DOHH2 (cell line): ENCODE results near the gene MTARC2.

ENCODE experiments used
- H3F3A ChIP-seq: fragments of 200-600 bp; sonication (generic), shearing (Covaris generic); 2 replicates; pipeline ENCODE4 v1.6.0; 2016; ENCODE audit warnings: antibody characterized with exemption, mild to moderate bottlenecking; ENCODE audit not compliant: control insufficient read depth, insufficient read depth
- H3K27ac ChIP-seq: fragments of 200-600 bp; sonication (generic); 2 replicates; pipeline ENCODE4 v1.5.1; 2014; ENCODE audit warnings: low read depth, mild to moderate bottlenecking, low read length, moderate library complexity
- H3K27me3 ChIP-seq: fragments of 200-600 bp; sonication (generic); 2 replicates; pipeline ENCODE4 v1.6.1; 2014; ENCODE audit warnings: mild to moderate bottlenecking, low read length, mixed read lengths; ENCODE audit not compliant: control insufficient read depth
- H3K36me3 ChIP-seq: fragments of 200-600 bp; sonication (generic); 2 replicates; pipeline ENCODE4 v1.6.1; 2014; ENCODE audit warnings: mild to moderate bottlenecking, low read length, moderate library complexity, mixed read lengths; ENCODE audit not compliant: control insufficient read depth
- H3K4me1 ChIP-seq: fragments of 200-600 bp; sonication (generic); 2 replicates; pipeline ENCODE4 v1.6.1; 2014; ENCODE audit warnings: mild to moderate bottlenecking, low read length, mixed read lengths; ENCODE audit not compliant: control insufficient read depth
- H3K4me2 ChIP-seq: fragments of 200-600 bp; sonication (generic); 2 replicates; pipeline ENCODE4 v1.6.0; 2014; ENCODE audit warnings: mild to moderate bottlenecking, low read length, moderate library complexity
- H3K4me3 ChIP-seq: fragments of 200-600 bp; sonication (generic); 2 replicates; pipeline ENCODE4 v1.5.1; 2014; ENCODE audit warnings: mild to moderate bottlenecking, low read length, mixed read lengths
- H3K79me2 ChIP-seq: fragments of 200-600 bp; sonication (generic); 2 replicates; pipeline ENCODE4 v1.6.1; 2014; ENCODE audit warnings: mild to moderate bottlenecking, low read length, mixed read lengths; ENCODE audit not compliant: control insufficient read depth
- H3K9me2 ChIP-seq: fragments of 200-600 bp; sonication (generic); replicated peaks from 2 replicates; pipeline ENCODE4 v1.6.1; 2014; ENCODE audit warnings: mild to moderate bottlenecking, low read length, mixed read lengths; ENCODE audit not compliant: control insufficient read depth
- H3K9me3 ChIP-seq: fragments of 200-600 bp; sonication (generic); 2 replicates; pipeline ENCODE4 v1.6.1; 2014; ENCODE audit warnings: antibody characterized with exemption, low read length, mixed read lengths; ENCODE audit not compliant: control insufficient read depth, insufficient read depth
- H4K20me1 ChIP-seq: fragments of 200-600 bp; sonication (generic); 2 replicates; pipeline ENCODE4 v1.6.0; 2014; ENCODE audit warnings: low read depth, mild to moderate bottlenecking, antibody characterized with exemption, low read length, moderate library complexity; ENCODE audit not compliant: control insufficient read depth, insufficient read depth
- CTCF ChIP-seq: fragments of 200-600 bp; sonication (generic); IDR thresholded peaks from one replicate; pipeline ENCODE4 v1.5.1; 2014; ENCODE audit warnings: antibody characterized with exemption, mild to moderate bottlenecking, low read depth, low read length; ENCODE audit not compliant: poor library complexity, severe bottlenecking
- EZH2phosphoT487 ChIP-seq: fragments of 200-600 bp; sonication (generic); IDR thresholded peaks from 2 replicates; pipeline ENCODE4 v1.6.1; 2017; ENCODE audit warnings: borderline replicate concordance, mild to moderate bottlenecking, antibody characterized with exemption, low read length, moderate library complexity, mixed read lengths

Gene MTARC2

GRCh38 chr1:220825819-220826551 lies 77.9 kb downstream of the MTARC2 start:
- H3K9me3 ChIP-seq, result no peaks in the 10 kb centered on the region
- H3K9me2 ChIP-seq, result no peaks in the 10 kb centered on the region
- no peak overlapping the region for H3K27ac ChIP-seq
- no peaks in the 10 kb centered on the region for H3K36me3 ChIP-seq
- no peaks in the 10 kb centered on the region for H3F3A ChIP-seq
- no peak overlapping the region for H3K4me3 ChIP-seq
- H4K20me1 ChIP-seq, result no peaks in the 10 kb centered on the region
- H3K4me2 ChIP-seq, result no peak overlapping the region
- TF ChIP-seq CTCF (no peak), EZH2phosphoT487 (no peak)
- no peaks in the 10 kb centered on the region for H3K79me2 ChIP-seq
- H3K27me3 ChIP-seq, result no peaks in the 10 kb centered on the region
- no peaks in the 10 kb centered on the region for H3K4me1 ChIP-seq

GRCh38 chr1:220826729-220827128 lies 78.6 kb downstream of the MTARC2 start:
- TF ChIP-seq CTCF (no peak), EZH2phosphoT487 (no peak)
- no peaks in the 10 kb centered on the region for H3K9me2 ChIP-seq

GRCh38 chr1:220827445-220828178 lies 79.5 kb downstream of the MTARC2 start:
- H3K4me1 ChIP-seq, result no peaks in the 10 kb centered on the region
- no peaks in the 10 kb centered on the region for H3K79me2 ChIP-seq
- no peaks in the 10 kb centered on the region for H3K36me3 ChIP-seq
- no peaks in the 10 kb centered on the region for H3K9me2 ChIP-seq
- H4K20me1 ChIP-seq, result no peaks in the 10 kb centered on the region
- H3K27ac ChIP-seq, result no peak overlapping the region
- H3K4me3 ChIP-seq, result no peak overlapping the region
- no peaks in the 10 kb centered on the region for H3K27me3 ChIP-seq
- H3F3A ChIP-seq, result no peaks in the 10 kb centered on the region
- no peak overlapping the region for H3K4me2 ChIP-seq
- no peaks in the 10 kb centered on the region for H3K9me3 ChIP-seq
- no peak for TF ChIP-seq CTCF
- no peak for TF ChIP-seq EZH2phosphoT487

More at GRCh38 chr1:220826729-220827128, 78.6 kb downstream of the MTARC2 start:
- Histone ChIP-seq H4K20me1 (no peaks in the 10 kb centered on the region), H3K4me3 (no peak overlapping the region), H3K4me2 (no peak overlapping the region), H3K27me3 (no peaks in the 10 kb centered on the region), H3K4me1 (no peaks in the 10 kb centered on the region), H3K36me3 (no peaks in the 10 kb centered on the region), H3K79me2 (no peaks in the 10 kb centered on the region), H3K9me3 (no peaks in the 10 kb centered on the region), H3K27ac (no peak overlapping the region), H3F3A (no peaks in the 10 kb centered on the region)
